SU-DHL-6 (cell line): Measurements from ENCODE around the gene PRRG3.

Experiments
- H2AFZ ChIP-seq: fragments of 200-600 bp; sonication (generic); 2 replicates; pipeline ENCODE4 v1.6.1; 2014; ENCODE audit warnings: low read depth, mild to moderate bottlenecking, moderate library complexity, mixed read lengths, antibody characterized with exemption, low read length; ENCODE audit not compliant: severe bottlenecking
- H3F3A ChIP-seq: fragments of 200-600 bp; shearing (Covaris generic); 2 replicates; pipeline ENCODE4 v1.6.0; 2016; ENCODE audit warnings: antibody characterized with exemption, mild to moderate bottlenecking; ENCODE audit not compliant: insufficient read depth
- H3K27ac ChIP-seq: fragments of 200-600 bp; sonication (generic); 2 replicates; pipeline ENCODE4 v1.5.1; 2016; ENCODE audit warnings: low read depth, mild to moderate bottlenecking, low read length, moderate library complexity, mixed read lengths
- H3K27me3 ChIP-seq: fragments of 200-600 bp; sonication (generic), shearing (Covaris generic); 2 replicates; pipeline ENCODE4 v1.6.0; 2014; ENCODE audit warnings: mild to moderate bottlenecking, low read length
- H3K36me3 ChIP-seq: fragments of 200-600 bp; sonication (generic); 2 replicates; pipeline ENCODE4 v1.6.1; 2014; ENCODE audit warnings: mild to moderate bottlenecking, low read length, mixed read lengths
- H3K4me2 ChIP-seq: fragments of 300-600, 200-600 bp; shearing (Covaris generic), sonication (generic); 2 replicates; pipeline ENCODE4 v1.6.0; 2014; ENCODE audit warnings: low read length, low read depth, mild to moderate bottlenecking; ENCODE audit not compliant: poor library complexity, severe bottlenecking
- H3K4me3 ChIP-seq: fragments of 200-600 bp; sonication (generic); 2 replicates; pipeline ENCODE4 v1.5.1; 2014; ENCODE audit warnings: antibody characterized with exemption, low read length, mild to moderate bottlenecking, mixed read lengths; ENCODE audit not compliant: insufficient read depth, poor library complexity, severe bottlenecking
- H3K79me2 ChIP-seq: fragments of 200-600 bp; sonication (generic); 2 replicates; pipeline ENCODE4 v1.6.1; 2014; ENCODE audit warnings: mild to moderate bottlenecking, low read length, moderate library complexity; ENCODE audit not compliant: insufficient read depth
- H3K9ac ChIP-seq: fragments of 200-600 bp; sonication (generic); 2 replicates; pipeline ENCODE4 v1.7.0; 2014; ENCODE audit warnings: mild to moderate bottlenecking, low read length
- H3K9me2 ChIP-seq: fragments of 200-600 bp; sonication (generic); replicated peaks from 2 replicates; pipeline ENCODE4 v1.6.1; 2014; ENCODE audit warnings: low read length; ENCODE audit not compliant: insufficient read depth
- H3K9me3 ChIP-seq: fragments of 200-600 bp; sonication (generic); 2 replicates; pipeline ENCODE4 v1.6.1; 2014; ENCODE audit warnings: low read length, mixed read lengths; ENCODE audit not compliant: insufficient read depth
- H4K20me1 ChIP-seq: fragments of 200-600 bp; sonication (generic); 2 replicates; pipeline ENCODE4 v1.6.1; 2014; ENCODE audit warnings: low read depth, mild to moderate bottlenecking, antibody characterized with exemption, low read length, moderate library complexity, mixed read lengths
- CTCF ChIP-seq: fragments of 200-600 bp; sonication (generic); IDR thresholded peaks from one replicate; pipeline ENCODE4 v1.5.1; 2017; ENCODE audit warnings: antibody characterized with exemption, mild to moderate bottlenecking, low read length, moderate library complexity; ENCODE audit not compliant: insufficient read depth, poor library complexity, severe bottlenecking
- EZH2phosphoT487 ChIP-seq: fragments of 200-600 bp; sonication (generic), shearing (Covaris generic); conservative IDR thresholded peaks from 2 replicates; pipeline ENCODE4 v1.6.1; 2018; ENCODE audit warnings: mild to moderate bottlenecking, antibody characterized with exemption, low read length, moderate library complexity, mixed read lengths

PRRG3 gene

GRCh38 chrX:151694661-151695582, at the start of gene PRRG3:
Gene PRRG3 (plus strand): TSS chrX:151695458. CDS start chrX:151698815, 3,357 bp downstream.
- Histone ChIP-seq H3K9ac (no peak within 1 kb of the TSS), H3F3A (no peaks in the 10 kb centered on the region), H3K27ac (no peak within 1 kb of the TSS), H3K79me2 (no peaks in the 10 kb centered on the region), H3K9me2 (no peaks in the 10 kb centered on the region), H3K4me2 (no peak within 1 kb of the TSS), H4K20me1 (no peaks in the 10 kb centered on the region), H3K27me3 (no peaks in the 10 kb centered on the region), H3K4me3 (no peak within 1 kb of the TSS), H3K9me3 (no peaks in the 10 kb centered on the region), H3K36me3 (no peaks in the 10 kb centered on the region), H2AFZ (no peak within 1 kb of the TSS)
- no peak for TF ChIP-seq EZH2phosphoT487
- TF ChIP-seq CTCF: no peak

- no peaks in the 10 kb centered on the region for H3K9me2 ChIP-seq
- H3K79me2 ChIP-seq: no peaks in the 10 kb centered on the region
- H3K27ac ChIP-seq: no peak overlapping the region
- no peak overlapping the region for H3K4me3 ChIP-seq
- H3K36me3 ChIP-seq: no peaks in the 10 kb centered on the region
- no peak for TF ChIP-seq CTCF
- no peaks in the 10 kb centered on the region for H3F3A ChIP-seq
- no peaks in the 10 kb centered on the region for H3K27me3 ChIP-seq
- no peak overlapping the region for H3K4me2 ChIP-seq
- no peaks in the 10 kb centered on the region for H4K20me1 ChIP-seq
- H3K9me3 ChIP-seq: no peaks in the 10 kb centered on the region
- no peak overlapping the region for H3K9ac ChIP-seq
- H2AFZ ChIP-seq: no peak overlapping the region
Measured at GRCh38 chrX:151675121-151675746, 20.0 kb upstream of the PRRG3 start.

GRCh38 chrX:151676196-151676595, 19.1 kb upstream of the PRRG3 start:
- Histone ChIP-seq H3K9me3 (no peaks in the 10 kb centered on the region), H3K4me2 (no peak overlapping the region), H3K36me3 (no peaks in the 10 kb centered on the region), H3K4me3 (no peak overlapping the region), H3K9me2 (no peaks in the 10 kb centered on the region), H4K20me1 (no peaks in the 10 kb centered on the region), H3F3A (no peaks in the 10 kb centered on the region), H2AFZ (no peak overlapping the region), H3K27ac (no peak overlapping the region), H3K9ac (no peak overlapping the region), H3K27me3 (no peaks in the 10 kb centered on the region), H3K79me2 (no peaks in the 10 kb centered on the region)
- no peak for TF ChIP-seq EZH2phosphoT487
- no peak for TF ChIP-seq CTCF
